Breast epithelium (tissue), 4 donors: Measurements from ENCODE around the gene MITF. TPM values are rescaled to one million over a fixed set of nuclear protein-coding genes. Genes with fewer than 3 reads are reported as not detected.

ENCODE experiments used
- DNase-seq, 2 donors: peaks; one replicate each; pipeline ENCODE4 v3.0.0-alpha.2; 2019; ENCODE audit warnings: low spot score in 2 of 2
- H3K27ac ChIP-seq, 2 donors: fragments of 200-600 bp; sonication (generic) in 1 of 2; one replicate each; pipeline ENCODE4 v1.5.1; 2016 to 2019; ENCODE audit warnings: mild to moderate bottlenecking in 1 of 2
- H3K27me3 ChIP-seq, 2 donors: fragments of 200-600 bp; sonication (generic) in 1 of 2; one replicate each; pipeline versions ENCODE4 v1.5.1 to v1.6.0; 2017 to 2019; ENCODE audit warnings: control low read depth in 1 of 2, mild to moderate bottlenecking in 1 of 2
- H3K36me3 ChIP-seq: fragments of 200-600 bp; one replicate; pipeline ENCODE4 v1.5.1; 2019
- H3K4me1 ChIP-seq, 2 donors: fragments of 200-600 bp; sonication (generic); one replicate each; pipeline ENCODE4 v1.5.1; 2016 to 2019; ENCODE audit warnings: control low read depth in 1 of 2
- H3K4me3 ChIP-seq, 3 donors: fragments of 200-600 bp; sonication (generic); 1 replicate in 2 of 3; 2 replicates in 1 of 3; pipeline ENCODE4 v1.5.1; 2016 to 2019; ENCODE audit warnings: mild to moderate bottlenecking in 3 of 3, moderate library complexity in 2 of 3
- H3K9me3 ChIP-seq, 2 donors: fragments of 200-600 bp; sonication (generic) in 1 of 2; one replicate each; pipeline ENCODE4 v1.5.1; 2016 to 2019; ENCODE audit warnings: control low read depth in 1 of 2
- POLR2A ChIP-seq: fragments of 450-650 bp; IDR thresholded peaks from one replicate; pipeline ENCODE4 v1.6.1; 2016; ENCODE audit warnings: antibody characterized with exemption, mild to moderate bottlenecking, moderate library complexity
- POLR2AphosphoS5 ChIP-seq, 3 donors: sonication (generic); formaldehyde crosslinking; IDR thresholded peaks; one replicate each; pipeline ENCODE4 v1.6.1; 2017; ENCODE audit warnings: antibody characterized with exemption in 3 of 3
- intact Hi-C: fragments of 100-400 bp; cut with DNase I; formaldehyde crosslinking; loops from one replicate; pipeline ENCODE4 v1.15.1; 2023; ENCODE audit warnings: low total_unique reads
- total RNA-seq, 3 donors: library from RNA; depleted of rRNA; stranded (reverse); fragments of >200 nt; gene quantifications; one replicate each; pipeline ENCODE4 v1.1.0, GENCODE V29; 2016
- TF ChIP-seq, protein P1 (sequence below), 3 donors: fragments of 450-650 bp; IDR thresholded peaks; one replicate each; pipeline ENCODE4 v1.5.1; 2016 to 2017; ENCODE audit warnings: antibody characterized with exemption in 3 of 3, mild to moderate bottlenecking in 3 of 3, moderate library complexity in 3 of 3

MITF gene
- total RNA-seq, 3 donors from 2014 or later: 23.3 to 45.8 (median 25.6) TPM

DNA sequence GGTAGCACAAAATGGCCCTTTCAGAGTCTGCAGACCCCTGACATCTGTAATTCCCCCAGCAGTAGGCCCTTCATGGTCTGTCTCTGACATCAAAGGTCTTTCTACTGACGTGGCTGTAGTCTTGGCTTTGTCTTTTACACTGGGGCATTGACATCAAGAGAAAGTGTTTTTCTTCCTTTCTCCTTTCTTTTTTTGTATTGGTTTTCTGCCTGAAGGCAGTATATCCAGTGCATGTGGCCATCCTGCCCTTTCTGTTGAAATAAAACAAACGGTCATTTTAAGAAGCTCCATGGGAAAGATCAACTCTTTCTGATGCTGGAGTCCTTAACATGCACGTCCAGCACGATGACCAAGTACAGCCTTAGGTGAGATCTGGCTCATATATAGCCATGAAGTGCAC is 153.4 kb downstream of the MITF start:
- TF ChIP-seq, protein P1, sequence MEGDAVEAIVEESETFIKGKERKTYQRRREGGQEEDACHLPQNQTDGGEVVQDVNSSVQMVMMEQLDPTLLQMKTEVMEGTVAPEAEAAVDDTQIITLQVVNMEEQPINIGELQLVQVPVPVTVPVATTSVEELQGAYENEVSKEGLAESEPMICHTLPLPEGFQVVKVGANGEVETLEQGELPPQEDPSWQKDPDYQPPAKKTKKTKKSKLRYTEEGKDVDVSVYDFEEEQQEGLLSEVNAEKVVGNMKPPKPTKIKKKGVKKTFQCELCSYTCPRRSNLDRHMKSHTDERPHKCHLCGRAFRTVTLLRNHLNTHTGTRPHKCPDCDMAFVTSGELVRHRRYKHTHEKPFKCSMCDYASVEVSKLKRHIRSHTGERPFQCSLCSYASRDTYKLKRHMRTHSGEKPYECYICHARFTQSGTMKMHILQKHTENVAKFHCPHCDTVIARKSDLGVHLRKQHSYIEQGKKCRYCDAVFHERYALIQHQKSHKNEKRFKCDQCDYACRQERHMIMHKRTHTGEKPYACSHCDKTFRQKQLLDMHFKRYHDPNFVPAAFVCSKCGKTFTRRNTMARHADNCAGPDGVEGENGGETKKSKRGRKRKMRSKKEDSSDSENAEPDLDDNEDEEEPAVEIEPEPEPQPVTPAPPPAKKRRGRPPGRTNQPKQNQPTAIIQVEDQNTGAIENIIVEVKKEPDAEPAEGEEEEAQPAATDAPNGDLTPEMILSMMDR (IDR thresholded peaks at IDR 0.05): no peak
- TF ChIP-seq POLR2AphosphoS5 (IDR thresholded peaks at IDR 0.05): no peak
- intact Hi-C loops: no loop called here
- H3K9me3 ChIP-seq: no peaks in the 10 kb centered on the region
- H3K4me1 ChIP-seq: no peaks in the 10 kb centered on the region
- H3K27me3 ChIP-seq: no peaks in the 10 kb centered on the region
- no peak for DNase-seq
- no peaks in the 10 kb centered on the region for H3K36me3 ChIP-seq
- no peak overlapping the region for H3K4me3 ChIP-seq
- no peak overlapping the region for H3K27ac ChIP-seq

GRCh38 chr3:69893274-69893673 is 154.0 kb downstream of the MITF start:
- intact Hi-C loops: no loop called here
- no peak for DNase-seq
- Histone ChIP-seq H3K4me1 (no peaks in the 10 kb centered on the region), H3K36me3 (no peaks in the 10 kb centered on the region), H3K27ac (no peak overlapping the region), H3K9me3 (no peaks in the 10 kb centered on the region), H3K4me3 (no peak overlapping the region), H3K27me3 (no peaks in the 10 kb centered on the region)
- TF ChIP-seq, protein P1 (IDR thresholded peaks at IDR 0.05): no peak
- TF ChIP-seq POLR2A: no peak
- no peak for TF ChIP-seq POLR2AphosphoS5 (IDR thresholded peaks at IDR 0.05)

DNA sequence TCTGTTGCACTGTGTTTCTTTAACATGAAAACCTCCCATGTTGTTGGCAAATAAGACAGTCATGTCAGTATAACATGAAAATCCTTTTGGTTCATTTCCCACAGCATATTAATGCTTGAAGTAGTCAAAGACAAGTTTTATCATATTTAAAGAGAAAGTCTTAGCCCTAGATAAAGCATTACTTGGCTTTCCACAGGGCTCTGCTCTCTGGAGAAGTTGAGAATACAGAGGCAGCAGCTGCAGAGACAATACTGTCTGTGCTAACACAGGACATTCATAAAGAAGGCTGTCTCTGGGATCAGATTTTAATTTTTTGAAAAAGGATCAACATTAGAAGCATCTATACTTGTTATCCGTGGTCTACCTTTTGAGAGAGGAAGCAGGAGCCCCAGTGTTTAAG is 156.8 kb downstream of the MITF start:
- no peaks in the 10 kb centered on the region for H3K9me3 ChIP-seq
- intact Hi-C loops: no loop called here
- no peaks in the 10 kb centered on the region for H3K4me1 ChIP-seq
- no peak overlapping the region for H3K27ac ChIP-seq
- H3K36me3 ChIP-seq: no peaks in the 10 kb centered on the region
- no peak overlapping the region for H3K4me3 ChIP-seq
- no peak for DNase-seq
- no peaks in the 10 kb centered on the region for H3K27me3 ChIP-seq
- no peak for TF ChIP-seq POLR2A
- TF ChIP-seq, protein P1 (IDR thresholded peaks at IDR 0.05): no peak
- TF ChIP-seq POLR2AphosphoS5 (IDR thresholded peaks at IDR 0.05): no peak

DNA sequence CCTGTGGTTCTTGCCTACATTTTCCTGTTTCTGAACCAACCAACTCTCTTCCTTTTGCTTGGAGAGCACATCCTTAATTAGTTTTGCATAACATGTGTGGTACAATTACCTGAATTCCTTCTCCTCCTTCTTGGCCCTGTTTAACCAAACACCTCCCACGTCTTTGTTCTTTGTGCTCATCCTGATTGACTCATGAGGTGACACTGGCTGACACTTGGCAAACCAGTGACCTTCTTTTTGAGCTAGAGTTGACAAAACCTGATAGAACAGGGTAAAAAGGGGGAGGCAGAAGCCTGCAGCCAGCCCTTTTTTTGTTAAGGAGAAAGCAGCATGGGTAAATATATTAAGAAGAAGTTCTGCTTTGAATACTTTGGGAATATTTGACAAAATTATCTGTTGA is 161.1 kb downstream of the MITF start:
- intact Hi-C loops: no loop called here
- Histone ChIP-seq H3K4me1 (no peaks in the 10 kb centered on the region), H3K4me3 (no peak overlapping the region), H3K36me3 (no peaks in the 10 kb centered on the region), H3K27ac (no peak overlapping the region), H3K27me3 (no peaks in the 10 kb centered on the region), H3K9me3 (no peaks in the 10 kb centered on the region)
- TF ChIP-seq POLR2AphosphoS5 (IDR thresholded peaks at IDR 0.05): no peak
- TF ChIP-seq, protein P1 (IDR thresholded peaks at IDR 0.05): no peak
- no peak for TF ChIP-seq POLR2A
- no peak for DNase-seq

- no peak for DNase-seq
- no peaks in the 10 kb centered on the region for H3K27me3 ChIP-seq
- no peaks in the 10 kb centered on the region for H3K4me1 ChIP-seq
- no peak overlapping the region for H3K27ac ChIP-seq
- no peaks in the 10 kb centered on the region for H3K9me3 ChIP-seq
- no peak for TF ChIP-seq POLR2AphosphoS5 (IDR thresholded peaks at IDR 0.05)
- no peak for TF ChIP-seq POLR2A
- TF ChIP-seq, protein P1 (IDR thresholded peaks at IDR 0.05): no peak
- H3K36me3 ChIP-seq: no peaks in the 10 kb centered on the region
- intact Hi-C loops: no loop called here
- no peak overlapping the region for H3K4me3 ChIP-seq
Observed at GRCh38 chr3:69901802-69902201, 162.5 kb downstream of the MITF start.
